GM23338 (cell line): Measurements from ENCODE around the gene TSHZ2. TPM values are rescaled to one million over a fixed set of nuclear protein-coding genes. Genes with fewer than 3 reads are reported as not detected.

Experiments
- ATAC-seq: fragments of 200-7000 bp; cut with Tn5 transposase; 3 replicates; pipeline ENCODE4 v1.9.1; 2020
- DNase-seq: peaks from one replicate; pipeline ENCODE4 v3.0.0-alpha.2; 2015; ENCODE audit warnings: low spot score
- H2AFZ ChIP-seq: fragments of 200-600 bp; sonication (generic); 2 replicates; pipeline ENCODE4 v1.8.0; 2016; ENCODE audit warnings: antibody characterized with exemption, mild to moderate bottlenecking, moderate library complexity
- H3F3A ChIP-seq: fragments of 200-600 bp; sonication (generic); replicated peaks from 2 replicates; pipeline ENCODE4 v1.8.0; 2017; ENCODE audit warnings: antibody characterized with exemption, mixed run types, low read depth
- H3K27ac ChIP-seq: fragments of 200-600 bp; sonication (generic); 2 replicates; pipeline ENCODE4 v1.6.1; 2016; ENCODE audit warnings: low read depth
- H3K27me3 ChIP-seq: fragments of 200-600 bp; sonication (generic); 2 replicates; pipeline ENCODE4 v1.8.0; 2016; ENCODE audit warnings: mild to moderate bottlenecking, mixed run types, moderate library complexity; ENCODE audit not compliant: insufficient read depth
- H3K36me3 ChIP-seq: fragments of 200-600 bp; sonication (generic); 2 replicates; pipeline ENCODE4 v1.8.0; 2016; ENCODE audit warnings: mild to moderate bottlenecking; ENCODE audit not compliant: insufficient read depth
- H3K4me1 ChIP-seq: fragments of 200-600 bp; sonication (generic); 2 replicates; pipeline ENCODE4 v1.8.0; 2016; ENCODE audit warnings: mild to moderate bottlenecking, moderate library complexity; ENCODE audit not compliant: insufficient read depth
- H3K4me2 ChIP-seq: fragments of 200-600 bp; sonication (generic); 2 replicates; pipeline ENCODE4 v1.7.1; 2017; ENCODE audit warnings: mixed run types
- H3K4me3 ChIP-seq: fragments of 200-600 bp; sonication (generic); 2 replicates; pipeline ENCODE4 v1.6.1; 2016; ENCODE audit warnings: mixed run types
- H3K79me2 ChIP-seq: fragments of 200-600 bp; sonication (generic); replicated peaks from 2 replicates; pipeline ENCODE4 v1.8.0; 2017; ENCODE audit warnings: mild to moderate bottlenecking; ENCODE audit not compliant: insufficient read depth
- H3K9me2 ChIP-seq: fragments of 200-600 bp; sonication (generic); 2 replicates; pipeline ENCODE4 v1.8.0; 2017; ENCODE audit not compliant: insufficient read depth
- H4K20me1 ChIP-seq: fragments of 200-600 bp; sonication (generic); replicated peaks from 2 replicates; pipeline ENCODE4 v1.8.0; 2017; ENCODE audit warnings: mild to moderate bottlenecking; ENCODE audit not compliant: insufficient read depth
- H3K27ac Mint-ChIP-seq: 2 replicates; pipeline ENCODE4 v1.8.0; 2020; ENCODE audit warnings: inconsistent platforms, mild to moderate bottlenecking, moderate library complexity, mixed read lengths
- H3K27me3 Mint-ChIP-seq: 3 replicates; pipeline ENCODE4 v1.8.0; 2022; ENCODE audit warnings: low read depth, mild to moderate bottlenecking, moderate library complexity, mixed read lengths, inconsistent platforms; ENCODE audit not compliant: insufficient read depth, poor library complexity
- H3K36me3 Mint-ChIP-seq: 3 replicates; pipeline ENCODE4 v1.8.0; 2021; ENCODE audit warnings: low read depth, mild to moderate bottlenecking, inconsistent platforms, moderate library complexity, mixed read lengths
- H3K4me1 Mint-ChIP-seq: 3 replicates; pipeline ENCODE4 v1.8.0; 2020; ENCODE audit warnings: mild to moderate bottlenecking, inconsistent platforms, mixed read lengths
- H3K4me3 Mint-ChIP-seq: 3 replicates; pipeline ENCODE4 v1.8.0; 2021; ENCODE audit warnings: moderate library complexity, mild to moderate bottlenecking, inconsistent platforms, mixed read lengths
- H3K9me3 Mint-ChIP-seq: 3 replicates; pipeline ENCODE4 v1.8.0; 2020; ENCODE audit warnings: moderate library complexity, mild to moderate bottlenecking, inconsistent platforms, mixed read lengths
- ETS1 ChIP-seq: IDR thresholded peaks from 2 replicates; pipeline ENCODE4 v1.6.1; 2016; ENCODE audit warnings: antibody characterized with exemption
- EZH2phosphoT487 ChIP-seq: fragments of 200-600 bp; sonication (generic); IDR thresholded peaks from one replicate; pipeline ENCODE4 v1.8.1; 2018; ENCODE audit warnings: antibody characterized with exemption; ENCODE audit not compliant: unreplicated experiment
- JUNB ChIP-seq: IDR thresholded peaks from one replicate; pipeline ENCODE4 v1.6.1; 2016; ENCODE audit warnings: antibody characterized with exemption; ENCODE audit not compliant: unreplicated experiment
- NANOG ChIP-seq: IDR thresholded peaks from 2 replicates; pipeline ENCODE4 v1.6.1; 2016; ENCODE audit warnings: antibody characterized with exemption, borderline replicate concordance
- ZNF114 ChIP-seq: fragments of 250-450 bp; sonication (Bioruptor Pico); IDR thresholded peaks from 2 replicates; pipeline ENCODE4 v1.5.0; 2020; ENCODE audit warnings: mild to moderate bottlenecking, moderate library complexity
- ZNF331 ChIP-seq: fragments of 250-450 bp; sonication (Bioruptor Pico); IDR thresholded peaks from 2 replicates; pipeline ENCODE4 v1.5.0; 2020; ENCODE audit warnings: low read depth, mild to moderate bottlenecking, moderate library complexity
- ZNF462 ChIP-seq: fragments of 250-450 bp; sonication (Bioruptor Pico); IDR thresholded peaks from 2 replicates; pipeline ENCODE4 v1.5.0; 2020; ENCODE audit warnings: mild to moderate bottlenecking, moderate library complexity
- polyA plus RNA-seq: library from polyadenylated mRNA; unstranded; fragments of >200 nt; fragmentation: Nextera tagmentation; extraction: Ambion mirVana; gene quantifications from 2 replicates; pipeline ENCODE4 v1.2.1, GENCODE V29; 2016
- total RNA-seq: library from RNA; depleted of rRNA; stranded (reverse); fragments of >200 nt; shearing (Covaris generic); gene quantifications from 2 replicates; pipeline ENCODE4 v1.2.3, GENCODE V29; 2014

Gene TSHZ2
- total and polyA plus RNA-seq, 2 experiments from 2014 or later = 0.49 to 1.3 TPM

- no peak for TF ChIP-seq ZNF462 (CRISPR knock-in tag)
- TF ChIP-seq ZNF331 (CRISPR knock-in tag) = no peak
- TF ChIP-seq ZNF114 (CRISPR knock-in tag) = no peak
- no peak for TF ChIP-seq JUNB
Measured at GRCh38 chr20:53309515-53309914, 337.4 kb downstream of the TSHZ2 start (continued).

- H3K4me1 ChIP-seq = peaks cover 10% of the 10 kb centered on the region
- no peaks in the 10 kb centered on the region for H4K20me1 ChIP-seq
- H3K36me3 ChIP-seq = no peaks in the 10 kb centered on the region
- H3K4me1 Mint-ChIP-seq = peaks cover 17% of the 10 kb centered on the region
- no peaks in the 10 kb centered on the region for H3K27me3 Mint-ChIP-seq
- H3K36me3 Mint-ChIP-seq = no peaks in the 10 kb centered on the region
- ATAC-seq (no peak), DNase-seq (no peak)
- H3K4me3 Mint-ChIP-seq = no peak overlapping the region
- no peaks in the 10 kb centered on the region for H3K79me2 ChIP-seq
- H3K27ac Mint-ChIP-seq = no peak overlapping the region
- no peak overlapping the region for H3K4me2 ChIP-seq
- H3K9me3 Mint-ChIP-seq = no peaks in the 10 kb centered on the region
- no peaks in the 10 kb centered on the region for H3F3A ChIP-seq
- no peak overlapping the region for H3K27ac ChIP-seq
- H3K27me3 ChIP-seq = no peaks in the 10 kb centered on the region
- no peak overlapping the region for H3K4me3 ChIP-seq
- H2AFZ ChIP-seq = no peak overlapping the region
- no peaks in the 10 kb centered on the region for H3K9me2 ChIP-seq
- TF ChIP-seq EZH2phosphoT487 (no peak), NANOG (no peak), ETS1 (no peak), ZNF462 (CRISPR knock-in tag) (no peak), ZNF331 (CRISPR knock-in tag) (no peak)
Measured at GRCh38 chr20:53312957-53313356, 340.8 kb downstream of the TSHZ2 start.
